ENCODE results near the gene CIRBP. TPM values are rescaled to one million over a fixed set of nuclear protein-coding genes. Genes with fewer than 3 reads are reported as not detected.

Gene CIRBP
- total and polyA plus RNA-seq, 2 experiments from 2014 or later, result 202 to 361 TPM

DNA sequence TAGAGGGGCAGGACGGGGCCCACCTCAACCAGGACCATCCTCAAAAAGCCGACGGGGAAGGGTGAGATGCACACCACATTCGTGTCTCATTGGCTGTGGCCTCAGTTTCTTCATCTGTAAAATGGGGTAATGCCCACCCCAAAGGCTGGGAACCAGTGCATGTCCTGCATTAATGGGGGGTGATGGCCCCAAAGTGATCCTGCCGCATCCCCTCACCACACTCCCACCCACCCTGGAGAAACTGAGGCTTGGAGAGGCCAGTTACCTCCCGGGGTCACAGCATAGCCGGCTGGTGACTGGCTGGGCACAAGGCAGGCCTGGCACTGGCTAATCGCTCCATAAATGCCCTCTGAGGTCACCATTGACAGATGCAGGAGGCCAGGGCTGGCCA, 21.4 kb upstream of the CIRBP start:
- no peaks in the 10 kb centered on the region for H3K36me3 ChIP-seq (replicated peaks; ENCODE audit: insufficient read depth, low read depth)
- peak overlapping the region; percentile 100 for H3K27ac ChIP-seq
- 89% methylated on average over 7 of the region's 8 CpGs for WGBS (ENCODE audit: low lambda C conversion rate, missing lambda C conversion rate)
- H3K4me1 ChIP-seq (ENCODE audit: insufficient read depth), result peaks cover 36% of the 10 kb centered on the region
- H2AFZ ChIP-seq, result no peak overlapping the region
- no peaks in the 10 kb centered on the region for H3K9me3 ChIP-seq (ENCODE audit: low read depth)
- H3K9me2 ChIP-seq (replicated peaks; ENCODE audit: insufficient read depth), result no peaks in the 10 kb centered on the region
- H4K20me1 ChIP-seq (ENCODE audit: insufficient read depth, poor library complexity, severe bottlenecking), result peaks cover 14% of the 10 kb centered on the region
- H3K79me2 ChIP-seq, result peaks cover 43% of the 10 kb centered on the region
- DNase-seq (ENCODE audit: low spot score), result no peak
- peak overlapping the region; percentile 90 for H3K4me2 ChIP-seq
- H3K27me3 ChIP-seq, result no peaks in the 10 kb centered on the region
- no peak for TF ChIP-seq EZH2phosphoT487 (IDR thresholded peaks at IDR 0.05; ENCODE audit: low read depth, severe bottlenecking, unreplicated experiment)
- TF ChIP-seq CTCF (IDR thresholded peaks at IDR 0.05; ENCODE audit: poor library complexity), result no peak
- no peak for TF ChIP-seq EZH2 (IDR thresholded peaks at IDR 0.05; ENCODE audit: borderline replicate concordance)
- no peak overlapping the region for H3K4me3 ChIP-seq

DNA sequence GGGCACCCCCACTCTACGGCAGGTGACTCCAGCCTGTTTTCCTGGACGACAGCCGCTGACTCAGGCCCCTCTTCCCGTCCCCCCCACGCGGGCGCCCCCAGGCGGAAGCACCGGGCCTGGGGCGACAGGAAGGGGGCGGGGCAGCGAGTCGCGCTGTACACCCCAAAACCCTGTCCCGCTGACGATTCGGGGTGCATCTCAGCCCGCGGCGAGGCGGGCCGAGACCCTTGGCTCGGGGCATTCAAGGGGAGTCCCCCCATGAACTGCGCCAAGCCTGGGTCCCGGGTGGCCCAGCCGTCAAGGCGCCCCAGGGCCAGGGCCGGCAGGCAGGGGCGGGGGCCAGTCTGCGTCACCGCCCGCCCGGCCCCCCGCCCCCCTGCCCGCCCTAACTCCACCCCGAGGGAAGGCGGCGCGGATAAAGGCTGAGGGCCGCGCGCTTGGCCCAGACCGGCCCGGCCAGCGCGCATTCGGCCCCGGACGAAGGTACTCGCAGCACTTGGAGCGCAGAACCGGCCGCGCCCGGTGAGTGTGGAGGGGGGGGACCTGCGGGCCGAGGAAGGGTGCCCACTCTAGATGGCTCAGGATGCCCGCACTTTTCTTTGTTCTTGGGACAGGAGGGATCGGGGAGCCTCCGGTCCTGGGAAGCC, 20.9 kb upstream of the CIRBP start, which contains the start of gene MIDN:
TSS of gene MIDN (plus strand) at position 445 of the 647 bp plus-strand sequence. CDS start 1,714 bp downstream, outside the sequence.
- DNase-seq (ENCODE audit: low spot score), result peak; percentile 94

DNA sequence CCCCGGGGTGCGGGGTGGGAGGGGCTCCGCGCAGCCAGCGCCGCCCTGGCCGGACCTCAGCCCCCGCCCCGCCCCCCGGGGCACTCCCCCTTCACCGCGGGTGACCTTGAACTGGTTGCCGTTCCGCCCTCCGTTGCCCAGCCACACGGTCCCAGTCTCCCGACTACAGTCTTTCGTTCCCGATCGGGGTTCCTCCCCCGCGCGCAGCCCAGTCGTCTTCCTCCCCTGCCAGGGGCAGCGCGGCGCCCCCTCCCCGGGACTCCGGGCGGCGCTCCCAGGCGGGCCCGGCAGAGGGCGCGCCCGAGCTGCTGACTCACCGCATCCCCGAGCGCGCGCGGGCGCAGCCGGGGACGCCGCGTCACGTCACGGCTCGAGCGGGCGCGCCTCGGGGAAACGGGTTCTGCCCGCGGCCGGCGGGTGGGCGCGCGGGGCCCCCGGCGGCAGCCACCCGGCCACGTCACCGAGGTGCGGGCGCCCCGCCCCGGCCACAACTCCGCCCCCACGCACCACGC, 20.3 kb upstream of the CIRBP start:
- Histone ChIP-seq H3K27ac (peak overlapping the region; percentile 100), H4K20me1 (ENCODE audit: insufficient read depth, poor library complexity, severe bottlenecking) (peaks cover 16% of the 10 kb centered on the region), H3K4me2 (peak overlapping the region; percentile 90), H3K79me2 (peaks cover 37% of the 10 kb centered on the region), H3K4me3 (peak overlapping the region; percentile 74), H3K4me1 (ENCODE audit: insufficient read depth) (peaks cover 42% of the 10 kb centered on the region), H2AFZ (peak overlapping the region; percentile 32), H3K9me2 (replicated peaks; ENCODE audit: insufficient read depth) (no peaks in the 10 kb centered on the region), H3K36me3 (replicated peaks; ENCODE audit: insufficient read depth, low read depth) (no peaks in the 10 kb centered on the region), H3K9me3 (ENCODE audit: low read depth) (no peaks in the 10 kb centered on the region), H3K27me3 (no peaks in the 10 kb centered on the region)
- 1% methylated on average over 39 of the region's 74 CpGs for WGBS (ENCODE audit: low lambda C conversion rate, missing lambda C conversion rate)
- peak; percentile 90 for DNase-seq (ENCODE audit: low spot score)
- TF ChIP-seq CTCF (IDR thresholded peaks at IDR 0.05; ENCODE audit: poor library complexity), result peak; percentile 79
- TF ChIP-seq EZH2phosphoT487 (IDR thresholded peaks at IDR 0.05; ENCODE audit: low read depth, severe bottlenecking, unreplicated experiment), result no peak

More for the DNA sequence above, 20.9 kb upstream of the CIRBP start, which contains the start of gene MIDN:
- Histone ChIP-seq H3K27me3 (no peaks in the 10 kb centered on the region), H3K79me2 (peaks cover 38% of the 10 kb centered on the region), H3K36me3 (replicated peaks; ENCODE audit: insufficient read depth, low read depth) (no peaks in the 10 kb centered on the region), H4K20me1 (ENCODE audit: insufficient read depth, poor library complexity, severe bottlenecking) (peaks cover 14% of the 10 kb centered on the region), H3K27ac (peak within 1 kb of the TSS; percentile 100), H3K4me3 (peak within 1 kb of the TSS; percentile 74), H3K9me2 (replicated peaks; ENCODE audit: insufficient read depth) (no peaks in the 10 kb centered on the region), H3K4me1 (ENCODE audit: insufficient read depth) (peaks cover 40% of the 10 kb centered on the region), H3K9me3 (ENCODE audit: low read depth) (no peaks in the 10 kb centered on the region), H2AFZ (peak within 1 kb of the TSS; percentile 32), H3K4me2 (peak within 1 kb of the TSS; percentile 90)
- TF ChIP-seq EZH2 (IDR thresholded peaks at IDR 0.05; ENCODE audit: borderline replicate concordance) (no peak), CTCF (IDR thresholded peaks at IDR 0.05; ENCODE audit: poor library complexity) (peak; percentile 44)
- 2% methylated on average over 30 of the region's 60 CpGs for WGBS (ENCODE audit: low lambda C conversion rate, missing lambda C conversion rate)
